ENCODE measurements around the gene RSPRY1. TPM values are rescaled to one million over a fixed set of nuclear protein-coding genes. Genes with fewer than 3 reads are reported as not detected.

RSPRY1 gene
- total and polyA plus RNA-seq, 2 of the 8 experiments (the other 6 are each of a cell fraction or from before 2014, with no cell fraction given), result 11.5 to 32.5 TPM

DNA sequence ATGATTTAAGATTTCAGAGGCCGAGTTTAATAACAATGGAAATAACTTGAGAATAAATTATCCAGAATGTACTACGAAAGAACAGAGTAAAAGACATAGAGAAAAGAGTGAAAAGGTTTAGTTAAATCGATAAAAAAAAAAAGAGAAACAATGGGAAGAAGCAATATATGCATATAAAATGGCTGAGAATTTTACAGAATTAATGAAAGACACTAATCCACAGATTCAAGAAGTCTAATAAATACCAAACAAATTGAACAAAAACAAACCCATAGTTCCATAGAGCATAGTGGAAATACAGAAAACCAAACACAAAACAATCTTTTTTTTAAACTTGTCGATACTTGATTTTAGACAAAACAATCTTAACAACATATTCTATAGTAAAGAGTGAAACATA lies 2.0 kb upstream of the RSPRY1 start (continued):
- TF ChIP-seq SP2 (IDR thresholded peaks at IDR 0.05; ENCODE audit: low read length) (no peak), KDM4A (IDR thresholded peaks at IDR 0.05; ENCODE audit: low read depth, low read length, severe bottlenecking) (no peak), GABPA (IDR thresholded peaks at IDR 0.05; ENCODE audit: borderline replicate concordance, insufficient read depth, low read length) (no peak), CBX8 (IDR thresholded peaks at IDR 0.05; ENCODE audit: borderline replicate concordance, low read depth, low read length) (no peak), MAFK (IDR thresholded peaks at IDR 0.05; ENCODE audit: low read depth, low read length) (no peak)
- TF ChIP-seq, protein P1, sequence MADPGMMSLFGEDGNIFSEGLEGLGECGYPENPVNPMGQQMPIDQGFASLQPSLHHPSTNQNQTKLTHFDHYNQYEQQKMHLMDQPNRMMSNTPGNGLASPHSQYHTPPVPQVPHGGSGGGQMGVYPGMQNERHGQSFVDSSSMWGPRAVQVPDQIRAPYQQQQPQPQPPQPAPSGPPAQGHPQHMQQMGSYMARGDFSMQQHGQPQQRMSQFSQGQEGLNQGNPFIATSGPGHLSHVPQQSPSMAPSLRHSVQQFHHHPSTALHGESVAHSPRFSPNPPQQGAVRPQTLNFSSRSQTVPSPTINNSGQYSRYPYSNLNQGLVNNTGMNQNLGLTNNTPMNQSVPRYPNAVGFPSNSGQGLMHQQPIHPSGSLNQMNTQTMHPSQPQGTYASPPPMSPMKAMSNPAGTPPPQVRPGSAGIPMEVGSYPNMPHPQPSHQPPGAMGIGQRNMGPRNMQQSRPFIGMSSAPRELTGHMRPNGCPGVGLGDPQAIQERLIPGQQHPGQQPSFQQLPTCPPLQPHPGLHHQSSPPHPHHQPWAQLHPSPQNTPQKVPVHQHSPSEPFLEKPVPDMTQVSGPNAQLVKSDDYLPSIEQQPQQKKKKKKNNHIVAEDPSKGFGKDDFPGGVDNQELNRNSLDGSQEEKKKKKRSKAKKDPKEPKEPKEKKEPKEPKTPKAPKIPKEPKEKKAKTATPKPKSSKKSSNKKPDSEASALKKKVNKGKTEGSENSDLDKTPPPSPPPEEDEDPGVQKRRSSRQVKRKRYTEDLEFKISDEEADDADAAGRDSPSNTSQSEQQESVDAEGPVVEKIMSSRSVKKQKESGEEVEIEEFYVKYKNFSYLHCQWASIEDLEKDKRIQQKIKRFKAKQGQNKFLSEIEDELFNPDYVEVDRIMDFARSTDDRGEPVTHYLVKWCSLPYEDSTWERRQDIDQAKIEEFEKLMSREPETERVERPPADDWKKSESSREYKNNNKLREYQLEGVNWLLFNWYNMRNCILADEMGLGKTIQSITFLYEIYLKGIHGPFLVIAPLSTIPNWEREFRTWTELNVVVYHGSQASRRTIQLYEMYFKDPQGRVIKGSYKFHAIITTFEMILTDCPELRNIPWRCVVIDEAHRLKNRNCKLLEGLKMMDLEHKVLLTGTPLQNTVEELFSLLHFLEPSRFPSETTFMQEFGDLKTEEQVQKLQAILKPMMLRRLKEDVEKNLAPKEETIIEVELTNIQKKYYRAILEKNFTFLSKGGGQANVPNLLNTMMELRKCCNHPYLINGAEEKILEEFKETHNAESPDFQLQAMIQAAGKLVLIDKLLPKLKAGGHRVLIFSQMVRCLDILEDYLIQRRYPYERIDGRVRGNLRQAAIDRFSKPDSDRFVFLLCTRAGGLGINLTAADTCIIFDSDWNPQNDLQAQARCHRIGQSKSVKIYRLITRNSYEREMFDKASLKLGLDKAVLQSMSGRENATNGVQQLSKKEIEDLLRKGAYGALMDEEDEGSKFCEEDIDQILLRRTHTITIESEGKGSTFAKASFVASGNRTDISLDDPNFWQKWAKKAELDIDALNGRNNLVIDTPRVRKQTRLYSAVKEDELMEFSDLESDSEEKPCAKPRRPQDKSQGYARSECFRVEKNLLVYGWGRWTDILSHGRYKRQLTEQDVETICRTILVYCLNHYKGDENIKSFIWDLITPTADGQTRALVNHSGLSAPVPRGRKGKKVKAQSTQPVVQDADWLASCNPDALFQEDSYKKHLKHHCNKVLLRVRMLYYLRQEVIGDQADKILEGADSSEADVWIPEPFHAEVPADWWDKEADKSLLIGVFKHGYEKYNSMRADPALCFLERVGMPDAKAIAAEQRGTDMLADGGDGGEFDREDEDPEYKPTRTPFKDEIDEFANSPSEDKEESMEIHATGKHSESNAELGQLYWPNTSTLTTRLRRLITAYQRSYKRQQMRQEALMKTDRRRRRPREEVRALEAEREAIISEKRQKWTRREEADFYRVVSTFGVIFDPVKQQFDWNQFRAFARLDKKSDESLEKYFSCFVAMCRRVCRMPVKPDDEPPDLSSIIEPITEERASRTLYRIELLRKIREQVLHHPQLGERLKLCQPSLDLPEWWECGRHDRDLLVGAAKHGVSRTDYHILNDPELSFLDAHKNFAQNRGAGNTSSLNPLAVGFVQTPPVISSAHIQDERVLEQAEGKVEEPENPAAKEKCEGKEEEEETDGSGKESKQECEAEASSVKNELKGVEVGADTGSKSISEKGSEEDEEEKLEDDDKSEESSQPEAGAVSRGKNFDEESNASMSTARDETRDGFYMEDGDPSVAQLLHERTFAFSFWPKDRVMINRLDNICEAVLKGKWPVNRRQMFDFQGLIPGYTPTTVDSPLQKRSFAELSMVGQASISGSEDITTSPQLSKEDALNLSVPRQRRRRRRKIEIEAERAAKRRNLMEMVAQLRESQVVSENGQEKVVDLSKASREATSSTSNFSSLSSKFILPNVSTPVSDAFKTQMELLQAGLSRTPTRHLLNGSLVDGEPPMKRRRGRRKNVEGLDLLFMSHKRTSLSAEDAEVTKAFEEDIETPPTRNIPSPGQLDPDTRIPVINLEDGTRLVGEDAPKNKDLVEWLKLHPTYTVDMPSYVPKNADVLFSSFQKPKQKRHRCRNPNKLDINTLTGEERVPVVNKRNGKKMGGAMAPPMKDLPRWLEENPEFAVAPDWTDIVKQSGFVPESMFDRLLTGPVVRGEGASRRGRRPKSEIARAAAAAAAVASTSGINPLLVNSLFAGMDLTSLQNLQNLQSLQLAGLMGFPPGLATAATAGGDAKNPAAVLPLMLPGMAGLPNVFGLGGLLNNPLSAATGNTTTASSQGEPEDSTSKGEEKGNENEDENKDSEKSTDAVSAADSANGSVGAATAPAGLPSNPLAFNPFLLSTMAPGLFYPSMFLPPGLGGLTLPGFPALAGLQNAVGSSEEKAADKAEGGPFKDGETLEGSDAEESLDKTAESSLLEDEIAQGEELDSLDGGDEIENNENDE (IDR thresholded peaks at IDR 0.05; ENCODE audit: insufficient replicate concordance, low read length), result no peak

Measured in H1 (cell line).